HUES48 (cell line): ENCODE data around the gene AUTS2.

Experiments
- H3K27ac ChIP-seq: one replicate; pipeline ENCODE4 v1.7.0; 2013; ENCODE audit warnings: low read depth, low read length, inconsistent platforms
- H3K27me3 ChIP-seq: 2 replicates; pipeline ENCODE4 v1.6.1; 2013; ENCODE audit warnings: mild to moderate bottlenecking, low read length; ENCODE audit not compliant: control insufficient read depth, insufficient read depth
- H3K36me3 ChIP-seq: 2 replicates; pipeline ENCODE4 v1.6.1; 2013; ENCODE audit warnings: low read length; ENCODE audit not compliant: control insufficient read depth, insufficient read depth
- H3K4me1 ChIP-seq: 2 replicates; pipeline ENCODE4 v1.6.1; 2013; ENCODE audit warnings: mild to moderate bottlenecking, low read length; ENCODE audit not compliant: control insufficient read depth, insufficient read depth
- H3K4me3 ChIP-seq: 2 replicates; pipeline ENCODE4 v1.5.1; 2013; ENCODE audit warnings: mild to moderate bottlenecking, low read depth, low read length
- H3K9ac ChIP-seq: 2 replicates; pipeline ENCODE4 v1.6.1; 2013; ENCODE audit warnings: mild to moderate bottlenecking, low read depth, low read length, moderate library complexity
- H3K9me3 ChIP-seq: 2 replicates; pipeline ENCODE4 v1.6.1; 2013; ENCODE audit warnings: low read length; ENCODE audit not compliant: control insufficient read depth, insufficient read depth

Gene AUTS2

DNA sequence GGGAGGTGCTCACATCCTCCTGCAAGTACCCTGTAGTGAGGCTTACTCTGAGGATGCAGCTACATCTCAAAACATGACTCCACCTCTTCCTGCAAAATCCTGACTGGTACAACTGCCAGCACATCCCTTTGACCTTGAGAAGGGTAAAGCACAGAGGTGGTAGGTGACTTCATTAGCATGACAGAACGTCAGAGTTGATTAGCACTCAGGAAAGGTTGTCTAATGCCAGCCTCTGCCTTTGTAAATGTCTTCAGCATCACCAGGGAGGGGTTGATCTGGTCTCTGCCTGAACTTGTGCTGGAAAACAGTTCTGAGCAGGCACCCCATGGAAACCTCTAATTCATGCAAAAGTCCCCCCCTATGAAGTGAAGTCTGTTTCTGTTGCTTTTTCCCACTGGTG lies 942.4 kb downstream of the AUTS2 start:
- H3K4me3 ChIP-seq, result no peak overlapping the region
- H3K27ac ChIP-seq, result no peak overlapping the region
- no peaks in the 10 kb centered on the region for H3K27me3 ChIP-seq
- peaks cover 10% of the 10 kb centered on the region for H3K4me1 ChIP-seq
- no peaks in the 10 kb centered on the region for H3K9me3 ChIP-seq
- no peaks in the 10 kb centered on the region for H3K36me3 ChIP-seq
- H3K9ac ChIP-seq, result no peak overlapping the region

DNA sequence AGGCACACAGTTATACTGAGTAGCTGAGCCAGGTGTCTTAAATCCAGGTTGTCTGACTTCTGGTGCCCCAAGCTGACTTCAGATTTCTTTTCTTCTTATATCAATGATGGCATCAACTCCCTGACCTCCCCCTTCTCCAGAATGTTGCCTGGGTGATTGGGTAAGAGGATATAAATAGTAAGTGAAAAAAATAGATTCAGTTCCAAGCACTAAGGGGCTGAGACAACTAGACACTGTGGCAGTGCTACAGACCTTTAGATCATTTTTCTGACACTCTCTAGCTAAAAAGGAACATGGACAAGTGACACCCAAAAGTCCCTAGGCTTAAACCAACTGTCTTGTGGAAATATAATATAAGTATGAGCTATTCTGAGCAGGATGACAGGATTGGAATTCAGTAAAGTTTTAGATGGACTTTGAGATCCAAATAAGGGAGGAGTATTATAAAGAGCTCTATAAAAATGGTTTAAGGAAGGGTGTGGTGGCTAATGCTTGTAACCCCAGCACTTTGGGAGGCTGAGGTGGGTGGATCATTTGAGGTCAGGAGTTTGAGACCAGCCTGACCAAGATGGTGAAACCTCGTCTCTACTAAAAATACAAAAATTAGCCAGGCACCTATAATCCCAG lies 944.6 kb downstream of the AUTS2 start:
- H3K27me3 ChIP-seq, result no peaks in the 10 kb centered on the region
- H3K9ac ChIP-seq, result no peak overlapping the region
- no peak overlapping the region for H3K27ac ChIP-seq
- no peaks in the 10 kb centered on the region for H3K9me3 ChIP-seq
- H3K4me3 ChIP-seq, result no peak overlapping the region
- peaks cover 10% of the 10 kb centered on the region for H3K4me1 ChIP-seq
- H3K36me3 ChIP-seq, result no peaks in the 10 kb centered on the region

DNA sequence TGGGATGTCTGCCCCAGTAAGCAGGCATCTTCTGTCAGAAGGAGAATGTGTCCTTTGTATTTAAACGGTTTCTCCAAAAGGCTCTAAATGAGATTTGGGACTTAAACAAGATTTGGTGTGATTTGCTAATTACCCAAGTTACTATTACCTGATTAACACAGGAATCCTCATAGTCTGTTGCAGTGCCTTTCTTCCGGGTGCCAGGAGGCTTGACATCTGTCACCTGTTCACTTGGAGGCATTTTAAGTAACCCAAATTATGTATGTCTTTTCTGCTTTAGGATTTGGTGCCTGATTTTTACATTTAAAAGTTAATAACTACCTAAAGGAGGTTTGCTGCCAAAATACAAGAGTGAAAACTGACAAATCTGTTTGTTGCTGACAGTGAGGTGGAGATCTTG lies 945.7 kb downstream of the AUTS2 start:
- no peak overlapping the region for H3K9ac ChIP-seq
- no peak overlapping the region for H3K4me3 ChIP-seq
- no peaks in the 10 kb centered on the region for H3K9me3 ChIP-seq
- no peaks in the 10 kb centered on the region for H3K36me3 ChIP-seq
- H3K27me3 ChIP-seq, result no peaks in the 10 kb centered on the region
- peaks cover 10% of the 10 kb centered on the region for H3K4me1 ChIP-seq
- H3K27ac ChIP-seq, result no peak overlapping the region

DNA sequence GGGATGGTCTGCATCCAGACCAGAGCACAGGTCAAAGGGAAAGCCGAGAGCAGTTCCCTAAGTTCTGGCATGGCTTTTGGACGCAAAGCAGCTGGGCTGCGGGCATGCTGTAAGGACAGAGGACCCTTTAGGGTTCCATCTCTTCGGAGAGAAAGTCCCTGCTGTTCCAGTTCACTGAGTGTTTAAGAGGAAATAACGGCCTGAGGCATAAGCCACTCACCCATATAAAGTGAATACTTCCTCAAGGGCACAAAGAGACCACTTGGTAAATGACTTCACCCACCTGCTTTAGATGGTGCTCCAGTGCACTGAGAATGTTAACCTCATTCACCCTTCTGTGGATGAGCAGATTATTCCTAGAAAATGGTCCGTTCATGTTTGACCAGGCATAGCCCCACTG lies 946.9 kb downstream of the AUTS2 start:
- Histone ChIP-seq H3K9me3 (no peaks in the 10 kb centered on the region), H3K27ac (no peak overlapping the region), H3K4me3 (no peak overlapping the region), H3K4me1 (peaks cover 10% of the 10 kb centered on the region), H3K9ac (no peak overlapping the region), H3K36me3 (no peaks in the 10 kb centered on the region), H3K27me3 (no peaks in the 10 kb centered on the region)

DNA sequence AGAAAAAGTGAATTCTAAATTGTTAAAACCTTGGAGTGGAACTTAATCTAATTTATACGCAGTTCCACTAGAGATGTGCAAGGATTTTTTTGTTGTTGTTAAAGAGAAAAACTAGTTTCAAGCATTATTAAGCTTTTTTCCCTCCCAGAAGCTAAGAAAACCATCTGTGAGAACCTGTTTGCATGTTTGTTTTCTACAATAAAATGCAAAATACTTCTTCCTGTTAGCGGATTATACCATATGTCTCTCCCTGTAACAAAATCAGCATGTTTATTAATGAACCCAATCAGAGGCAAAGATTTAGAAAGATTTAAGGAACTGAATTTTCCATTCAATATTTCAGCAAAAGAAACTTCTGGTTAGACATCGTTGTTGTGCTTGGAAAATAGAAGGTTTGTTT lies 953.9 kb downstream of the AUTS2 start:
- H3K36me3 ChIP-seq, result no peaks in the 10 kb centered on the region
- no peaks in the 10 kb centered on the region for H3K4me1 ChIP-seq
- no peak overlapping the region for H3K4me3 ChIP-seq
- H3K27ac ChIP-seq, result no peak overlapping the region
- H3K27me3 ChIP-seq, result no peaks in the 10 kb centered on the region
- no peak overlapping the region for H3K9ac ChIP-seq
- no peaks in the 10 kb centered on the region for H3K9me3 ChIP-seq

DNA sequence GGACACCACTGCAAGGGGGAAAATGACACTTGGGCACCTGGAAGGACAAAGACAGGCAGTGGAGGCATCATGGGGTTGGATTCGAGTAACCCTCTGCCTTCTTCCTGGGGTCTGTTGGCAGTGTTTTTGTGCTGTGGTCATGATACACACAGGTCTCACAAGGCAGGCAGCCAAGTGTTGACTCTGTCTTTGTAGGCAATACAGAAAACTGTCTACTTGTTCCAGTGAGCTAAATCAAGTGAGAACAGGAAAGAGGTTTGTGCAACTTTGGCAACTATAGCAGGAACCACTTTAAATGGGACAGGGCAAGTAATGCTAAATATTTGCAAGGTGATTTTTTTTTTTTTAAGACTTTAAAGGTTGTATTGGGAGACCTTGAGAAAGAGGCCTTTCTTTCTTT lies 955.1 kb downstream of the AUTS2 start:
- Histone ChIP-seq H3K4me3 (no peak overlapping the region), H3K27me3 (no peaks in the 10 kb centered on the region), H3K36me3 (no peaks in the 10 kb centered on the region), H3K27ac (no peak overlapping the region), H3K4me1 (no peaks in the 10 kb centered on the region), H3K9ac (no peak overlapping the region), H3K9me3 (no peaks in the 10 kb centered on the region)

DNA sequence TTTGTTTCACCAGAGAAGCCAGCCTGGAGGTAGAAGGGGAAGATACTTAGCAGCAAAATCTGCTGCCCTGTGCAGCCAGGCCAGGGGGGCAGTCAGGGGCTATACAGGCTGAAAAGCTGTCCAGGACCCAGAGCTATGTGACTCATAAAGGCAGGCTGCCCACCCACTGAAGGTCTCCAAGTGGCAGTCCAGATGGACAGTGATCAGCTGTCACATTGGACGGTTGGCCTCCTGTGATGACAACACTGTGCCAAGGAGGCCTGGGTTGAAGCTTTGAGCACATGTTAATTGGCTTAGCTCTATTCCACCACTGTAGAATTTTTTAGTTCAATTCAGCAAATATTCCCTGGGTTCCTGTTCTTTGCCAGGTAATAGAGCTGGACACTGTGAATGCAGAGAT lies 956.4 kb downstream of the AUTS2 start:
- no peaks in the 10 kb centered on the region for H3K27me3 ChIP-seq
- no peaks in the 10 kb centered on the region for H3K4me1 ChIP-seq
- 0 out of 2 replicates have a peak, but pooled peaks cover 5% of the 10 kb centered on the region for H3K9me3 ChIP-seq
- H3K27ac ChIP-seq, result no peak overlapping the region
- no peak overlapping the region for H3K9ac ChIP-seq
- no peaks in the 10 kb centered on the region for H3K36me3 ChIP-seq
- no peak overlapping the region for H3K4me3 ChIP-seq

DNA sequence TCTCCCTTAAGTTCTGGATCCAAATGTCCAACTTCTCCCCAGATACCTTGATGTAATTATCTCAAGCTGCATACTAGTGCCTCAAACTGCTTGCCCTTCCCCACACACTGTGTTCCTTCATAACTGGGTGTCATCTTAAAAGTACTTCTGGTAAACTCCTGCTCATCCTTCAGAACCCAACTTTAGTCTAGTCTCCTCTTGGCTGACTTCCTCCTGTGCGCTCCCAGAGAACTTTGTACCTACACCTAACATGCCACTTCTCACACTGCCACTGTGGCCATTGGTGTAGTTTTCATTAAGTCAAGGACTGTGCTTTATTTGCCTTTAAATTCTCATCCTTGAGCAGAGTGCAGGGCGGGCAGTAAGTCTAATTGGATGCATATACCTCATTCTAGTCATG lies 958.5 kb downstream of the AUTS2 start:
- Histone ChIP-seq H3K27ac (no peak overlapping the region), H3K4me1 (no peaks in the 10 kb centered on the region), H3K27me3 (no peaks in the 10 kb centered on the region), H3K9me3 (0 out of 2 replicates have a peak, but pooled peaks cover 5% of the 10 kb centered on the region), H3K9ac (no peak overlapping the region), H3K36me3 (no peaks in the 10 kb centered on the region), H3K4me3 (no peak overlapping the region)

DNA sequence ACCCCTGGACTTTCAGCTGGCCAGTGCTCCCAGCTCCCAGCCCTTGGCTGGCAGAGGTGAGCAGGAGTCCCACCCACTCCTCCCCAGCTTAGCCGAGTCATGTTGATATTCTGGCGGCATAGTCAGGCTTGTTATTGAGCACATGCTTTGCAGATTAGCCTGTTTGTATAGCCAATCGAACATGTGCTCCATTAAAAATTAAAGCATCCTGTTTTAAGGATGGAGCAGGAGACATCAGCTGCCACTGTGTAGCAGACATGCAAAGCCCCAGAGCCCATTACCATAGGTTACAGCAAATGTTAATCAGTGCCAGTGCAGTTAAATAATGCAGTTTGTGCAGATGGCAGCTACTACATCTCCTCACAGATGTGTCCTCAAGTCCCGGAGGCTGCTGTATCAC lies 959.1 kb downstream of the AUTS2 start:
- Histone ChIP-seq H3K4me3 (no peak overlapping the region), H3K9ac (no peak overlapping the region), H3K27ac (no peak overlapping the region), H3K36me3 (no peaks in the 10 kb centered on the region), H3K9me3 (0 out of 2 replicates have a peak, but pooled peaks cover 5% of the 10 kb centered on the region), H3K27me3 (no peaks in the 10 kb centered on the region), H3K4me1 (no peaks in the 10 kb centered on the region)

DNA sequence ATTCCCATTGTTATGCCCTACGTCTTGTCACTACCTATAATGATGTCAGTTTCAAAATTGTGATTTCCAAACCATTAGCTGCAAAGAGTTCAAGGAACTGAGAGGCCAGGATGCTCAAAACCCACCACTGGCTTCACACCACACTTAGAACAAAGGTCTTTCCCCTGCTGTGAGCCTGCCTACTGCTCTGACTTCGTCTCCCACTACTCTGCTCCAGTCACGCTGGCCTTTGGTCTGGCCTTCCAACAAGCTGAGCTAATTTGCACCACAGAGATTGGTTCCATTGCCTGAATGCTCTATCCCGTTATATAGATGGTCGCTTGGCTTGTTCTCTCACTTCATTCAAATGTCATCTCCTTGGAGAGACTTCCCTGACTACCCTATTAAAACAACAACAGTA lies 961.5 kb downstream of the AUTS2 start:
- Histone ChIP-seq H3K9me3 (0 out of 2 replicates have a peak, but pooled peaks cover 5% of the 10 kb centered on the region), H3K36me3 (no peaks in the 10 kb centered on the region), H3K27me3 (no peaks in the 10 kb centered on the region), H3K4me3 (no peak overlapping the region), H3K27ac (no peak overlapping the region), H3K9ac (no peak overlapping the region), H3K4me1 (0 out of 2 replicates have a peak, but pooled peaks cover 2% of the 10 kb centered on the region)

DNA sequence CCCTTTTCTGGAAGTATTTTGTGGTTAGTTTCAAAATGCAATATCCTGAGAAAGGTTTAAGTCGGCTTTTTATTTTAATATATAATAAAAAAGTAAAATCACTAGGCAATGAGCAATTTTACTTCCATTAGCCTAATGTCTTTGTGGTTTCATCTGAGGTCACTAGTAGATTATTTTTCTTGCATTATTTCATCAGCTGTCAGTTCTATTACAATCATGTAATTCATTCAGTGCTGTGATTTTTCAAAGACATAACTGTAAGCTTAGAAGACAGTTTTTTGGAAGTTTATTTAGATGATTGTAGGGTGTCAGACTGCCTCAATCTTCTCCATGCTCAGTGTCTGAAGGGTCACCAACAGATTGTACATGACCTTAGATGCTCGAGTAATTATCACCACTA lies 965.7 kb downstream of the AUTS2 start:
- H3K27me3 ChIP-seq, result no peaks in the 10 kb centered on the region
- H3K9me3 ChIP-seq, result 0 out of 2 replicates have a peak, but pooled peaks cover 1% of the 10 kb centered on the region
- 0 out of 2 replicates have a peak, but pooled peaks cover 2% of the 10 kb centered on the region for H3K4me1 ChIP-seq
- no peak overlapping the region for H3K27ac ChIP-seq
- H3K4me3 ChIP-seq, result no peak overlapping the region
- H3K36me3 ChIP-seq, result no peaks in the 10 kb centered on the region
- no peak overlapping the region for H3K9ac ChIP-seq
